NCI-H82 treated with DMSO at 0.1 percent for 48 hours (cell line): Measurements from ENCODE around the gene TOMM70.
A peak's percentile ranks its signal among the peaks of the same experiment; 100 is the strongest.

ENCODE experiments used
- DNase-seq: peaks from one replicate; lab custom pipeline; 2025; ENCODE audit not compliant: unreplicated experiment; lab: John Stamatoyannopoulos, UW

Gene TOMM70

GRCh38 chr3:100412912-100413590 is 12.2 kb upstream of the TOMM70 start:
- DNase-seq: no peak

- DNase-seq: no peak
These were observed 10.4 kb upstream of the TOMM70 start for GRCh38 chr3:100411091-100411982.

DNA sequence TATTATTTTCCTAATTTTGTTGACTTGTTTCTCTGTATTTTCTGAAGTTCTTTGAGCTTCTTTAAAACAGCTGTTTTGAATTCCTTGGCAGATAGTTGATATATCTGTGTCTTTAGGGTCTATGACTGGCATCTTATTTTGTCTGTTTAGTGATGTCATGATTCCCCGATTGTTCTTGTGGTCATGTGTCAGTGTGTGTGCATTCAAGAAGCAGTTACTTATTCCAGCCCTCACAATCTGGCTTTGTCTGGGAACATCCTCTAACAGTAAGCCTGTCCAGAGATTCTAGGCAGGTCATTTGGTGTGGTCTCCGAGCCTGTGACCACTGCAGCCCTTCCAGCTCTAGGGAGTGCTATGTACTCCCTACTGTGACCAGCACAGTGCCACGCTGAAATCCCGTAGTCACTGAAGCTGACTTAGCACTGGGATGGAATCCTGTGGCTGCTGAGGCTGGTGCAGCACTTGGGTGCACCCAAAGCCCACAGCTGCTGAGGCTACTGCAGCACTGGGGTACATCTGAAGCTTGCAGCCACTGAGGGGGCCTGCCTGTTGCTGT is 7.2 kb upstream of the TOMM70 start:
- DNase-seq: no peak

GRCh38 chr3:100407164-100407563 is 6.3 kb upstream of the TOMM70 start:
- no peak for DNase-seq

DNA sequence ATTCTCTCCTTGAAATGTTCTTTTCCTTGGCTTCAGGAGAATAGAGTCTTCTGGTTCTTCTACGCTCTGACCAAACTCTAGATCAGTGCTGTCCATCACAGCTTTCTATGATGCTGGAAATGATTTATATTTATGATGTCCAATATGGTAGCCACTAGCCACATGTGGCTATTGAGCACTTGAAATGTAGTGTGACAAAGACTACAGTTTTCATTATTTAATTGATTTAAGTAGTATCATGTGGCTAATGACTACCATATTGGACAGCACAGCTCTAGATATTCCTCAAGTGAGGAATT is 3.3 kb upstream of the TOMM70 start:
- no peak for DNase-seq

- DNase-seq: peak; percentile 29
These were observed 2.7 kb upstream of the TOMM70 start for GRCh38 chr3:100403362-100404249.

DNA sequence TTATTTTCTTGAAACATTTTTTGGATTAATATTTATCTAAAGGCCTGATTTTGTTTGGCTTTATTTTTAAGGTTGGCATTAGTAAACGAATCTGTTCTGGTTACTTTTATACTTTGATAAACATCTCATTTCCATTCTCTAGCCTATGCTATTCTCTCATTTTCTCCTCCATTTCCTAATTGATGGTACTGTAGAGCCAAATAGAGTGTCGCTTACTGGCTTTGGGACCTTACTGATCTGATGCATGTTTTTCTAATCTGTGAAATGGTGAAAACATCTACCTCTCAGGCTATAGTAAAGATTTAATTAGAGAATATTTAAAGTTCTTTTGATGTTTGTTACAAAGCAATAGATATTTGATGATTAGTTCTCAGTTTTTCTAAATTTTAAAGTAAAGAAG is 2.0 kb upstream of the TOMM70 start:
- DNase-seq: no peak

DNA sequence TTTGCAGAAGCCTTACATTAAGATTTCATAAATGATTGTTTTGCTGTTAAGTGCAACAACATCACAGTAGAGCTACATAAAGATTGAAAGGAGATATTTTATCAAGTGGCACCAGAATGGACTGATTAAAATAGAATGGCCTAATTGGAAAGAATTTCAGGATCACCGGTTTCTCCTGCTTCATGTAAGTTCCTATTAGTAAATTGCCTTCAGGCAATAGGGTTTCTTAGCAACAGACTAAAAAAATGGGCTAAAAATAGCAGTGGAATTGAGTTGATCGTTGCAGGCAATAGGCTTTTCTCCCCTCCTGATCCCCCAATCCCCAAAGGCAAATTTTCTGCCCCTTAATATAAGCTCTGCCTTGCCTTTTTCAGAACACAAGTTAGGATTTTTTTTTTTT is 1.4 kb upstream of the TOMM70 start:
- DNase-seq: peak; percentile 73

GRCh38 chr3:100401674-100402041 is 769 bp upstream of the TOMM70 start:
- DNase-seq: peak; percentile 78

DNA sequence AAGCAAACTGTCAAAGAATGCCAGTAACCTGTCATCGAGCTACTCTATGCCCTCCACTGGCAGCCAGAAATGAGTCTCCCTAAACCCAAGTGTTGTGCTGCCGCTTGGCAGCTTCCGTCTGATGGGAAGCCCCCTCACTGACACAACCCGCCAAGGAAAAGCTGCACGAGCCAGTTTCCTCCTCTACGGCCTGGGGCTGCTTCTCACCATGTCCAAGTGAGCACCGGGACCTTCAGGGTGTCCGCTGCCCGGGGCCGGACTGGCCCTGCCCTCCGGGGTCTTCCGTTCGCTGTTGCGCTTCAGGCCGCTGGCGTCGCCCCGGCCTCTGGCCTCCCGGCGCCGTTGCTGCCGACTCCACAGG is 490 bp downstream of the TOMM70 start:
- no peak for DNase-seq

DNA sequence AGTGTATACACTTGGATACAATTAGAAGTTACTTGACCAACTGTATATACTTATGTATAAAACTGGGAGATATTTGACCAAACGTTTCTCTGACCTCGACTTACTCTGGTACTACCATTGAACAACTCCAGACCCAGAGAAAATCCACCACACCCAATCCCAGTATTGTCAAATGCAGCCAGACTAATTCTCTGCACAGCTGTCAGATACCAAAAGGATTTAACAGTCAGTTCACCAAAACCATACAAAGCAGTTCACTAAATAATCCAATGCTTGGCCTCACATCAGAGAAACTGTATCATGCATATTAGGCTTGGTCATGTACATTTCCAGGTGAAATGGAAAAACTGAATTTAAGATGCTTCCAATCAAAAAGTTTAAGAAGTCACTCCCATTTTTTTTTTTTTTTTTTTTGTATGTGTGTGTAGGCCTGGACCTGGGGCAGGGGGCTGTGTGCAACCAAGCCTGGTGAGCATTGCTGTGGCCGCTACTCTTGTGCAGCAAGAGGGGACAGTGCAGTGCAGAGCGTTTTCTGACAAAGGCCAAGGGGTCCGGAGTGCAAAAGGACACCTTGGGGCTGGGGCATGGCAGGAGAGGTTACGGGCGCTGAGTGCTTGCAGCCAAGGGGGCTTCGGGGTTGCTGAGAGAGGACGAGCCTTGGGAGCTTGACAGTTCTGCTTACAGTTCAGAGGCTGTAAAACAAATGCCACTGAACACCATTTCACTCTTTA is 1.4 kb downstream of the TOMM70 start:
- peak; percentile 57 for DNase-seq

DNA sequence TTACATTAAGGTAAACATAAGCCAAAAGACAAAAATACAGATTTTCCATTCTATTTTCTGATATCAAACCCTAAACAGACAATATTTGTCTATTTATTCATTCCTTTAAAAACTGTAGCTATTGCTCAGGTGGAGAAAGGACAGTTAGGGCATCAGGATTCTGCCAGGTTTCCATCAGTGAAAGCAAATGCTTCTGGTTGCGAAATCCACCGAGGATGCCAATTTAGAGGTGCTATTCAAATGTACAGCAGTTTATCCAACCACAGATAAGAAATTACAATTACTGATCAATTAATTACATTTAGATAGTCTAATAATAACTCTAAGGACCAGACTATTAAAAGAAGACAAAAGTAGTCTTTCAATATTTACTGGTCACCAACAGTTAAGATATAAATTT is 3.9 kb downstream of the TOMM70 start:
- DNase-seq: no peak

DNA sequence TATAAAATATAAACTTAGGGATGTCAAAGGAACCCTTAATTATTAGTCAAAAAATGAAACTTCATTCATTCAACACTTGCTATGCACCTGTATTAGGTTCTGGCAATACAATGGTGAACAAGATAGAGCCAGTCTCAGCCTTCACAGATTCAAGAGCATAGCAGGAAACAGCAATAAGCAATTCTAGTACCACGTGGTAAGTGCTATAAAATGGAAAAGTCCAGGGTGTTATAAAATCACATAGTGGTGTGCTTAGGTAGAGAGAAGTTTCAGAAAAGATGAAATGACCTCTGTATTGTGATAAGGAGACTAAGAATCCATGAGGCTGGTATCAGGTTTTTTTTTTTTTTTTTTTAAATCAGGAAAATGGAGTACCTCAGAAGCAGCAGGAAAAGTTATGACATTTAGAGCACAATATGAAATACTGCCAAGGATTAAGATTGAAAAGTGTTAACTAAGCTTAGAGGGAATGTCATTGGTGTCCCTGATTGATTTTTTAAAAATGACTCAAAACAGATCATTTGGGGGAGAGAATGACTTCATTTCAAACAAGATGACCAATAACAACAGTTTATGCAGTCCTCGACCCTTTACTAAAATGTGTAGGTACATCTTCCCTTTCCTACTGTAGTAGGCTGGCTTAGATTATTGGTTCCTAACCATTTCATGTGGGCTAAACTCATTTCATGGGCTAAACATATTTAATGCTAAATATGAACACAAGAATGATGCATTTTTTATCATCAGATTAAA is 5.0 kb downstream of the TOMM70 start:
- DNase-seq: no peak

DNA sequence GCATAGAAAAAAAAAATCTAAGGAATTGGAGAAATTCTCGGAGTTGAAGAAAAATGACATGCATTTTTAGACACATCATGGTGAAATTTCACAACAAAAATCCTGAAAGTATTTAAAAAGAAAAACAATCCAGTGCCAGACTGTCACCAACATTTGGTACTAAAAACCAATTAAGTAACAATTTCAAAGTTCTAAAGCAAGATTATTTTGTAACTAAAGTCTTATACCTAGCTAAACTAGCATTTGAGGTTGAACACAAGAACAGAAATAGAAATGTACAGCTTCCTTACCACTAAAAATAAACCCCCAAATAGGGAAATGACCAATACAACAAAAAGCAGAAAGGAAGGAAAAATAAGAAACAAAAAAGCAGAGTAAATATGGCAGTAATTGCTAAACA is 11.9 kb downstream of the TOMM70 start:
- DNase-seq: no peak

DNA sequence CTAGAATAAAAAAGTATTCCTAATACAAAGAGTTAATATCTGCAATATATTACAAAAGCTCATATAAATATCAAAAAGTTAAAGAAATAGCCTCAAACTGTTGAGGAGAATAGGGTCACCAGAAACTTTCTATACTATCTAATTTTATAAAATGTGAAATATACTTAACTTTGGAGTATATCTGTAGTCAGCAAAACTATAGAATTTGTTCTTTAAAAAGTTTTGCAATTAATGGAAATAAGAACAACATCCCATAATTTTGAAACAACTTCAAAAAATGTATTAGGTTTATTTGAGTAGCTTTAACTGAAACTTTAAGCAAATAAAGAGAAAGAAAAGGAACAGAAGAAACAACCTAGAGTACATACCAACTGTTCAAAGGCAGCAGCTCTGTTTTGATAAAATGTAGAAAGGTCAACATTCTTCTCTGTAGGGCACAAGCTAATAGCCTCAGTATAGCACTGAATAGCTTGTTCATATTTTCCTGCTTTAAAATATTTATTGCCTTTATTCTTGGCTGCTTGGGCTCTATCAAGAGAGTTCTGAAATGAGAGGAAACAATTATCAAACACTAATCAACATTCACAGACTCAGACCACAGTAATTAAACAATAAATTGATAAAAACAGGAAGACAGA is 14.3 kb downstream of the TOMM70 start:
- DNase-seq: no peak

GRCh38 chr3:100384733-100385525 is 16.0 kb downstream of the TOMM70 start:
- no peak for DNase-seq

GRCh38 chr3:100376301-100376700 is 24.6 kb downstream of the TOMM70 start:
- no peak for DNase-seq

- no peak for DNase-seq
These were observed 26.4 kb downstream of the TOMM70 start for GRCh38 chr3:100374521-100374920.

- DNase-seq: no peak
These were observed 30.1 kb downstream of the TOMM70 start for GRCh38 chr3:100370756-100371155.
